H9 (cell line): ENCODE measurements around the gene ECD. TPM values are rescaled to one million over a fixed set of nuclear protein-coding genes. Genes with fewer than 3 reads are reported as not detected.

ENCODE experiments used
- DNase-seq: peaks from one replicate; pipeline ENCODE4 v3.0.0-alpha.2; 2017
- H2AFZ ChIP-seq: one replicate; pipeline ENCODE4 v1.6.1; 2013; ENCODE audit warnings: mild to moderate bottlenecking, low read length, control low read depth, moderate library complexity
- H2AK5ac ChIP-seq: 2 replicates; pipeline ENCODE4 v1.6.1; 2013; ENCODE audit warnings: low read length, control low read depth, mixed read lengths; ENCODE audit not compliant: insufficient read length
- H2BK120ac ChIP-seq: one replicate; pipeline ENCODE4 v1.6.1; 2013; ENCODE audit warnings: low read depth, mild to moderate bottlenecking, low read length, control low read depth, inconsistent platforms; ENCODE audit not compliant: poor library complexity, severe bottlenecking
- H2BK12ac ChIP-seq: 2 replicates; pipeline ENCODE4 v1.6.1; 2013; ENCODE audit warnings: low read length, control low read depth, mixed read lengths, low read depth; ENCODE audit not compliant: insufficient read length
- H2BK15ac ChIP-seq: 2 replicates; pipeline ENCODE4 v1.6.1; 2013; ENCODE audit warnings: low read depth, low read length, control low read depth
- H2BK20ac ChIP-seq: one replicate; pipeline ENCODE4 v1.6.1; 2013; ENCODE audit warnings: low read depth, mild to moderate bottlenecking, low read length, control low read depth, inconsistent platforms; ENCODE audit not compliant: poor library complexity, severe bottlenecking
- H2BK5ac ChIP-seq: 2 replicates; pipeline ENCODE4 v1.6.1; 2013; ENCODE audit warnings: low read length, control low read depth, mixed read lengths; ENCODE audit not compliant: insufficient read length
- H3K14ac ChIP-seq: 2 replicates; pipeline ENCODE4 v1.6.1; 2013; ENCODE audit warnings: low read length, control low read depth; ENCODE audit not compliant: insufficient read depth
- H3K18ac ChIP-seq: 2 replicates; pipeline ENCODE4 v1.6.1; 2013; ENCODE audit warnings: low read depth, mild to moderate bottlenecking, mixed read lengths, low read length, control low read depth; ENCODE audit not compliant: insufficient read length
- H3K23ac ChIP-seq: 2 replicates; pipeline ENCODE4 v1.6.1; 2013; ENCODE audit warnings: low read length, control low read depth, mixed read lengths, low read depth; ENCODE audit not compliant: insufficient read length
- H3K23me2 ChIP-seq: 2 replicates; pipeline ENCODE4 v1.6.1; 2013; ENCODE audit warnings: low read depth, mild to moderate bottlenecking, mixed read lengths, low read length, control low read depth; ENCODE audit not compliant: insufficient read length, poor library complexity, severe bottlenecking
- H3K27ac ChIP-seq: 2 replicates; pipeline ENCODE4 v1.5.1; 2013; ENCODE audit warnings: low read length, control low read depth, mixed read lengths, low read depth; ENCODE audit not compliant: insufficient read length
- H3K27me3 ChIP-seq: 2 replicates; pipeline ENCODE4 v1.6.1; 2013; ENCODE audit warnings: low read length, control low read depth, inconsistent platforms; ENCODE audit not compliant: insufficient read depth
- H3K4ac ChIP-seq: 2 replicates; pipeline ENCODE4 v1.6.1; 2013; ENCODE audit warnings: low read depth, mild to moderate bottlenecking, control low read depth, inconsistent platforms, low read length, moderate library complexity
- H3K4me1 ChIP-seq: 2 replicates; pipeline ENCODE4 v1.6.1; 2013; ENCODE audit warnings: low read length, control low read depth, inconsistent platforms; ENCODE audit not compliant: insufficient read depth
- H3K4me2 ChIP-seq: 2 replicates; pipeline ENCODE4 v1.6.1; 2013; ENCODE audit warnings: low read length, control low read depth, mixed read lengths; ENCODE audit not compliant: insufficient read length, insufficient read depth
- H3K56ac ChIP-seq: 2 replicates; pipeline ENCODE4 v1.6.1; 2013; ENCODE audit warnings: low read depth, mild to moderate bottlenecking, mixed read lengths, low read length, control low read depth; ENCODE audit not compliant: insufficient read length
- H3K79me1 ChIP-seq: 2 replicates; pipeline ENCODE4 v1.6.1; 2013; ENCODE audit warnings: low read depth, mild to moderate bottlenecking, moderate library complexity, low read length, control low read depth, inconsistent platforms; ENCODE audit not compliant: insufficient read depth, poor library complexity, severe bottlenecking
- H3K79me2 ChIP-seq: 2 replicates; pipeline ENCODE4 v1.6.1; 2013; ENCODE audit warnings: low read length, control low read depth, inconsistent platforms; ENCODE audit not compliant: insufficient read depth
- H3K9ac ChIP-seq: 2 replicates; pipeline ENCODE4 v1.6.1; 2013; ENCODE audit warnings: low read length, control low read depth, mixed read lengths; ENCODE audit not compliant: insufficient read length; ENCODE audit errors: extremely low read depth
- H3K9me3 ChIP-seq: one replicate; pipeline ENCODE4 v1.6.1; 2013; ENCODE audit warnings: low read depth, low read length, inconsistent platforms; ENCODE audit not compliant: control insufficient read depth
- H3T11ph ChIP-seq: one replicate; pipeline ENCODE4 v1.6.1; 2013; ENCODE audit warnings: mild to moderate bottlenecking, low read length, control low read depth, inconsistent platforms
- H4K20me1 ChIP-seq: one replicate; pipeline ENCODE4 v1.6.1; 2013; ENCODE audit not compliant: control insufficient read depth, insufficient read length, insufficient read depth
- H4K5ac ChIP-seq: 2 replicates; pipeline ENCODE4 v1.6.1; 2013; ENCODE audit warnings: low read depth, mild to moderate bottlenecking, mixed read lengths, low read length, control low read depth; ENCODE audit not compliant: insufficient read length
- H4K8ac ChIP-seq: replicated peaks from 2 replicates; pipeline ENCODE4 v1.6.1; 2013; ENCODE audit warnings: low read length, control low read depth, mixed read lengths, low read depth; ENCODE audit not compliant: insufficient read length
- H4K91ac ChIP-seq: 2 replicates; pipeline ENCODE4 v1.6.1; 2013; ENCODE audit warnings: low read depth, mild to moderate bottlenecking, moderate library complexity, mixed read lengths, low read length, control low read depth; ENCODE audit not compliant: insufficient read length
- H3K27ac Mint-ChIP-seq, 3 experiments: 2 replicates in 2 of 3; 3 replicates in 1 of 3; pipeline ENCODE4 v1.8.0; 2020 to 2021; ENCODE audit warnings: mixed read lengths in 3 of 3, mild to moderate bottlenecking in 1 of 3, moderate library complexity in 1 of 3
- H3K27me3 Mint-ChIP-seq: 2 replicates; pipeline ENCODE4 v1.8.0; 2021; ENCODE audit warnings: low read depth, mild to moderate bottlenecking, moderate library complexity, mixed read lengths
- H3K36me3 Mint-ChIP-seq, 3 experiments: 2 replicates in 2 of 3; 3 replicates in 1 of 3; pipeline ENCODE4 v1.8.0; 2020 to 2021; ENCODE audit warnings: low read depth in 3 of 3, mixed read lengths in 3 of 3; ENCODE audit not compliant: insufficient read depth in 1 of 3
- H3K4me1 Mint-ChIP-seq, 2 experiments: 2 replicates each; pipeline ENCODE4 v1.8.0; 2020; ENCODE audit warnings: mixed read lengths in 2 of 2
- H3K4me3 Mint-ChIP-seq, 2 experiments: 2 replicates in 1 of 2; 3 replicates in 1 of 2; pipeline ENCODE4 v1.8.0; 2020 to 2021; ENCODE audit warnings: mild to moderate bottlenecking in 2 of 2, mixed read lengths in 2 of 2, moderate library complexity in 1 of 2
- H3K9me3 Mint-ChIP-seq, 2 experiments: 2 replicates in 1 of 2; 3 replicates in 1 of 2; pipeline ENCODE4 v1.8.0; 2020; ENCODE audit warnings: mild to moderate bottlenecking in 2 of 2, mixed read lengths in 2 of 2, moderate library complexity in 1 of 2
- WGBS: extraction: QIAGEN DNeasy Blood & Tissue Kit; methylation state at CpG from one replicate; pipeline ENCODE4 v1.1.7; 2013; ENCODE audit warnings: missing lambda C conversion rate, low lambda C conversion rate, mixed read lengths; ENCODE audit not compliant: insufficient read length; ENCODE audit errors: extremely low coverage; 5-methylcytosine and 5-hydroxymethylcytosine counted together
- total RNA-seq: library from RNA; stranded (reverse); gene quantifications from 2 replicates; pipeline ENCODE4 v1.2.1, GENCODE V29; 2021
- TF ChIP-seq, protein P1 (sequence below): fragments of 200-600 bp; sonication (generic); conservative IDR thresholded peaks from 3 replicates; pipeline ENCODE4 v1.8.0; 2021; ENCODE audit warnings: antibody characterized with exemption, mild to moderate bottlenecking

ECD gene
- total RNA-seq, 1 experiment from 2014 or later, result 41.6 TPM

DNA sequence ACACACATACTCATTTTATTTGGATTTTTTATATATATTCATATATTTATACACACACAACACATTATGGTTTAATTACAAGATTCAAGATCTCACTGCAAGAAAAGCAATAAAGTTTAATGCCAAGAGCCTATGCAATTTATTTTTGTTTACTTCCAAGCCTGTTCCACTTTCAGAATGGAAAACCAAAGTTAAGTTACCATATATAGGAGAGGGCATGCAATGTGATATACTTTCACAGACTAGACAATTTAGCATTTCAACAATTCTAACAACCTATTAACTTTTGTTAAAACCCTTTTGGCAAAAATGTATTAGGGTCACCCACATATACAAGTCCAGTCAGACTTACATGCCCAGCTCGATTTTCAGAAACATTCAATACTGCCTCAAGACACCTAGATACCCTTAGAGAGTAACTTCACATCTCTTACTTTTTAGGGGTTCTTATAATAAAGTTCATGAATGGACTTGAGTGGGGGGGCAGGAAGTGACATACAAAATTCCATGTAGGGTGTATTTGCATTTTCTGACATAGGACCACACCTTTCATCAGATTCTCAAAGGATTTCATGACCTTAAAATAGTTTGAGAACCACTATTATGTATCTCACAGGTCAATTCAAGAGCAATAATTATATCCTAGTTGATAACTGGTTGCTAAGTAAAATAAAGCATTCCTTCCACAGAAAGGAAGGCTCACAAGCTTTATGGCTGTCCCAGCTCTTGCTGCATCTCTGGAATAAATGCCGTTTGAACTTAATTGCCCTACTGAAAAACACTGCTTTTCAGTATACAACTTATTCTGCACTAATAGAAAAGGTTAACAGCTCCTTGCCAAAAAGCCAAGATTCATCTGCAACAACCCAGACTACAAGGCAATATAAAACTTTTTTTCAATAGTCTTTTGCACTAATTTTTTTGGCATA lies 73.6 kb downstream of the ECD start:
- Histone ChIP-seq H3K18ac (no peak overlapping the region), H3K9ac (no peak overlapping the region), H3T11ph (no peak overlapping the region), H3K4ac (no peak overlapping the region), H3K4me2 (peak overlapping the region; percentile 3), H2BK120ac (no peak overlapping the region), H2AFZ (no peak overlapping the region), H3K14ac (no peak overlapping the region), H3K27ac (no peak overlapping the region), H4K5ac (no peak overlapping the region), H3K23me2 (peaks cover 7% of the 10 kb centered on the region), H4K8ac (no peak overlapping the region), H3K79me1 (no peaks in the 10 kb centered on the region), H3K27me3 (no peaks in the 10 kb centered on the region), H2BK5ac (no peak overlapping the region), H2BK15ac (no peak overlapping the region), H4K20me1 (no peaks in the 10 kb centered on the region), H3K9me3 (no peaks in the 10 kb centered on the region), H2BK12ac (no peak overlapping the region), H3K23ac (no peak overlapping the region), H2BK20ac (no peak overlapping the region), H2AK5ac (no peak overlapping the region), H3K4me1 (no peaks in the 10 kb centered on the region), H4K91ac (no peak overlapping the region), H3K56ac (no peak overlapping the region), H3K79me2 (no peaks in the 10 kb centered on the region)
- DNase-seq, result no peak
- Mint-ChIP-seq H3K27me3 (no peaks in the 10 kb centered on the region), H3K9me3 (no peaks in the 10 kb centered on the region), H3K4me3 (peak overlapping the region; percentile 94 to 95), H3K4me1 (peaks cover 18 to 21% of the 10 kb centered on the region in 2 experiments), H3K27ac (no peak overlapping the region), H3K36me3 (no peaks in the 10 kb centered on the region)
- TF ChIP-seq, protein P1, sequence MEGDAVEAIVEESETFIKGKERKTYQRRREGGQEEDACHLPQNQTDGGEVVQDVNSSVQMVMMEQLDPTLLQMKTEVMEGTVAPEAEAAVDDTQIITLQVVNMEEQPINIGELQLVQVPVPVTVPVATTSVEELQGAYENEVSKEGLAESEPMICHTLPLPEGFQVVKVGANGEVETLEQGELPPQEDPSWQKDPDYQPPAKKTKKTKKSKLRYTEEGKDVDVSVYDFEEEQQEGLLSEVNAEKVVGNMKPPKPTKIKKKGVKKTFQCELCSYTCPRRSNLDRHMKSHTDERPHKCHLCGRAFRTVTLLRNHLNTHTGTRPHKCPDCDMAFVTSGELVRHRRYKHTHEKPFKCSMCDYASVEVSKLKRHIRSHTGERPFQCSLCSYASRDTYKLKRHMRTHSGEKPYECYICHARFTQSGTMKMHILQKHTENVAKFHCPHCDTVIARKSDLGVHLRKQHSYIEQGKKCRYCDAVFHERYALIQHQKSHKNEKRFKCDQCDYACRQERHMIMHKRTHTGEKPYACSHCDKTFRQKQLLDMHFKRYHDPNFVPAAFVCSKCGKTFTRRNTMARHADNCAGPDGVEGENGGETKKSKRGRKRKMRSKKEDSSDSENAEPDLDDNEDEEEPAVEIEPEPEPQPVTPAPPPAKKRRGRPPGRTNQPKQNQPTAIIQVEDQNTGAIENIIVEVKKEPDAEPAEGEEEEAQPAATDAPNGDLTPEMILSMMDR, result no peak
- WGBS, result no CpG with 5 or more reads among the region's 2 CpGs
